ENCODE measurements around the gene CYP19A1.

CYP19A1 gene

DNA sequence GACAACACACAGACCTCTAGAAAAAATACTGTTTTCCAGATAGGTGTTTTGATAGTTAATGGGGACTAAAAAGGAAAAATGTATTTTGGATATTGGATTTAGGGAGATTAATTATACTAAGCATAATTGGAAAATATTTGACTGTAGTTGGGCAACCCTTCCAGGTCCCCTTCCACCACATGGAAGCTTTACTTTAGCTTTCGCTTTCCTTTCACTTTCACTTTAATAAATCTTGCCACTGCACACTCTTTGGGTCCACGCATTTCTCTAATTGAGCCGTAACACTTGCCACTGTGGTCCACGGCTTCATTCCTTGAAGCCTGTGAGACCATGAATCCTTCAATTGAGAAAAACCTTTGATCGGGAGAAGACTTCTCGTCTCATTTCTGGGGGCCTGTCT is 18.6 kb upstream of the CYP19A1 start:
- no peak for DNase-seq

DNA sequence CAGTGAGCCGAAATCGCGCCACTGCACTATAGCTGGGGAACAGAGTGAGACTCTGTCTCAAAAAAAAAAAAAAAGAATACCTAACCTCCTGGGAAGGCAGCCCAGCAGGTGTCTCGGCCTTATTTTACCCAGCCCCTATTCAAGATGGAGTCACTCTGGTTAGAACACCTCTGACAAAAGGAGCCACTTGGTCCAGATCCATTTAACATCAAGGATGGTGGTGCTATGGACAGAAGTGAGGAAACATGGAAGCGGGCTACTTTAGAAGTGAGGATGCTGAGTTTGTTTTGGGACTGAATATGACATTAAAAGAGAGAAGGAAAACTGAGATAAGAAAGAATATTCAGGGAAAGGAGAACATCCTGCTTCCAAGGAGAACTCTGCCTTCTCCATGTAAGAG is 17.8 kb upstream of the CYP19A1 start:
- no peak for DNase-seq

DNA sequence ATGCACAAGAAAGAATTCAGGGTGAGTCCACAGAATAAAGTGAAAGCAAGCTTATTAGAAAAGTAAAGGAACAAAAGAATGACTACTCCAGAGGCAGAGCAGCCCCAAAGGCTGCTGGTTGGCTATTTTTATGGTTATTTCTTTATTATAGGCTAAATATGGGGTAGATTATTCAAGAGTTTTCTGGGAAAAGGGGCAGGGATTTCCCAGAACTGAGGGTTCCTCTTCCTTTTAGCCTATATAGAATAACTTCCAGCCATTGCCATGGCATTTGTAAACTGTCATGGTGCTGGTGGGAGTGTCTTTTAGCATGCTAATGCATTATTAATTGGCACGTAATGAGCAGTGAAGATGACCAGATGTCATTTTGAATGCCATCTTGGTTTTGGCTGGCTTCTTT is 16.7 kb upstream of the CYP19A1 start:
- DNase-seq: no peak

DNA sequence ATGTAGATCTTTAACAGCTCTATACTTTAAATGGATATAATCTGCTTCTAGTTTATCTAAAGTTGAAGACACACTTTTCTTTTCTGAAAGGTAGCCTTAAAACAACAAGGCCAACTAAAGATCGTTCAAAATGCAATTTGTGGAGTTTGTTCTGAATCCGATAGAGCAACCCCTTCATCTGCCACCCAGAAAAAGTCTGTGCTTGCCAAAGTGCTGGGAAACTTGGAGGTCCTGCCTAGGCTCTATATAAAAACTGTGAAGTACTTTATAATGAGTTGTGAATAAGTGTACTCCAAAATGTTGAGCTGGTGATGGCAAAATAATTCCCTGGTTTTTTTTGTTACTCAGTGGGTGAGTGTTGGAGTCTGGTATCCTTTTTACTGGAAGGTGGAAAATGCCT is 15.6 kb upstream of the CYP19A1 start:
- DNase-seq: no peak

- no peak for DNase-seq
Observed at GRCh38 chr15:51350723-51351122, 12.3 kb upstream of the CYP19A1 start.

GRCh38 chr15:51349156-51349844 is 10.9 kb upstream of the CYP19A1 start:
- DNase-seq: no peak

GRCh38 chr15:51348688-51349087 is 10.3 kb upstream of the CYP19A1 start:
- no peak for DNase-seq

DNA sequence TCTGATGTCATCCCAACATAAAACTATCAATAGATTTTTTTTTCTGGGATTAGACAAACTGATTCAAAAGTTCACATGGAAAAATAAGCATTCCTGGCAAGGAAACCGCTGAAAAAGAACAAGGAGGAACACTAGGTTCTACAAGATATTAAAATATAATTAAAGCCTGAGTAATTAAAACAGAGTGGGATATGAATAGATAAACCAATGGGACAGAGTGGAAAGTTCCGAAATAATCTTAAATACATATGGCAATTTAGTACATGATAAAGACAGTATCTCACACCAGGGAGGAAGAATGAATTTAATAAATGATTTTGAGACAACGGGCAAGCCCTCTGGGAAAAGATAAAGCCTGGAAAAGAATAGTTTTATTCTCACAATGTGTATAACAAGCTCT is 7.7 kb upstream of the CYP19A1 start:
- DNase-seq: no peak

DNA sequence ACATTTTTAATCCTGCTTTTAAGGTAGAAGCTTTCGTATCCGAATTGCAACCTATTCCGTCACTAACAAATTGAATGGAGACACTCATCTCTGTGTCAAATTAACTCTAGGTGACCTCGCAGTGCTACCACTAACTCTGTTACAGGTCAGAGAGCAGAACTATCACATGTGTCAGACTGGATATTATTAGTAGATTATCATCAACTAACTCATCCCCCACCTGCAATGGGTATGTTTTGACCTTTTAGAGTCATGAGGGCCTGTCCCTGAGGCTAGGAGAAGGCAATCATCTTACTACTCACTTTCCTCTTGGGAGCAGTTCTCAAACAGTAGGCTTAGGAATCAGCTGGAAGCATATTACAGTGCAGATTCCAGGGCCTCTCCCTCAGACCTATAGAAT is 5.1 kb upstream of the CYP19A1 start:
- no peak for DNase-seq

GRCh38 chr15:51342227-51342999 is 4.0 kb upstream of the CYP19A1 start:
- no peak for DNase-seq

GRCh38 chr15:51341366-51342226 is 3.2 kb upstream of the CYP19A1 start, which contains the start of gene GLDN:
Gene GLDN (plus strand): TSS chr15:51341655. CDS start chr15:51341685, 30 bp downstream.
- DNase-seq: peak; percentile 22

DNA sequence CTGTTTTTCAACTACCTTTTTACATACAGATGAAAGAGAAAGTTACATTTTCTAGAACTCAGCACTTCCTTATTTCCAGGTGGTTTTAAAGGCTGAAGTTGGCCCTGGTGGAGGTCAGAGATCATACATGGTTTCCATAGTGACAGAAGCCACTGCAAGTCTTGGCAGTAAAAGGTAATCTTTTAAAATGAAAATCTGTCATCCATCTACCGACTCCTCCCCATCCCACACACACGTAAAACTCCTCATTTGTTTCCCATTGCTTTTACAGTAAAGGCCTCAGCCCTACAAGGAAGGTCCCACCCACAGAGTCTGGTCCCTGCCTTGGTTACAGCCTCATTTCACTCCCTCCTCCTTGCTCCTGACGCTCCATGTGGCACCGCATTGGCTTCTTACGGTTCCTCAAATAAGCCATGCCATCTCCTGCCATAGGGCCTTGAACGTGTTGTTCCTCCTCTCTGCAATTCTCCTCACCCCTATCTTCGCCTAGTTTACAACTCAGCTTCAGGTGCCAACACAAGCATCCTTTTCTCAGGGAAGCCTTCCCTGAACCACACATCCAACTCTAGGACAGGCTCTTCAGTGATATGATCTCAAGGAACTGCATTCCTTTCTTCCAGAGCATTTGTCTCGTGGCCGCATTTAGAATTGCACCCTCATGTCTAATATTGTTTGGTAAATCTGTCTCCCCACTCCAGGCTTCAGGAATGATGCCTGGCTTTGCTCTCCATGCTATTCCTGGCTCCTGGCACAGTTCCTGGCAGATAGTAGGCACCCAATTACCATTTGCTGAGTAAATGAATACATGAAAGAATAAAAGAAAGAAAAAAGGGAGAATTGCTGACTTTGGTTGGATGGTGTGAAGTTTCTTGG is 2.6 kb downstream of the CYP19A1 start:
- DNase-seq: no peak

- no peak for DNase-seq
Observed at GRCh38 chr15:51335087-51335486, 3.3 kb downstream of the CYP19A1 start.

- DNase-seq: no peak
Observed at GRCh38 chr15:51334011-51334451, 4.4 kb downstream of the CYP19A1 start.

DNA sequence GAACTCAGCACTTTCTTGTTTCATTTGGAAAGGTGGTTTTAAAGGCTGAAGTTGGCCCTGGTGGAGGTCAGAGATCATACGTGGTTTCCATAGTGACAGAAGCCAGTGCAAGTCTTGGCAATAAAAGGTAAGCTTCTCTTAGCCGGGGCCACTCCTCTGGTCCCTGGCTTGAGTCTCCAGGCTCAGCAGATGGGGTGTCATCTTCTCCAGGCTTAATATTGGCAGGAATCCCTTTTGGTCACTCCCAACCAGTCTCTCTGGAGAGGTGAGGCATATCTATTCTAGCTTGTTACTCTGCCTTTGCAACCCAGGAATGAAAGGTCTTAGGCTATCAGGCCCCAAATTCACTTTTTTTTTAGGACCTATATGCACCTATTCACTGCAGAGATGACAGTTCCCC is 4.8 kb downstream of the CYP19A1 start:
- no peak for DNase-seq

- no peak for DNase-seq
Observed at GRCh38 chr15:51332206-51333147, 5.9 kb downstream of the CYP19A1 start.

DNA sequence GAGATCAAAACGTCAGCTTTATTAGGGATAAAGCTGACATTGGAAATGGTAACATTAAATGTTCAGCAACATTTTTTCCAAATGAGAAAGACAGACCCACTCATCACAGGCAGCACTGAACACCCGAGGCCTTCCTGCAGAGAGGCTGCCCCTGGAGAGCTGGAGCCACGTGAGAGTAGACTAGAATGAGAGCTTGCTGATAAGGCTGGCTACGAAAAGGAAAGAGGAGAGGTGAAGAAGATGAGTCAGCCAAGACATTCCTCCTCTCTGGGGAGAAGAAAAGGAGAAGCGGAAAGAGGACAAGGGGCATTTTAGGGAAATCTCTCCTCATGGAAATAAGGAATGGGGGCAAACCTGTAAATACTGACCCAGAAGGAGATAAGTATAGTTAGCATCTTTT is 7.3 kb downstream of the CYP19A1 start:
- no peak for DNase-seq

DNA sequence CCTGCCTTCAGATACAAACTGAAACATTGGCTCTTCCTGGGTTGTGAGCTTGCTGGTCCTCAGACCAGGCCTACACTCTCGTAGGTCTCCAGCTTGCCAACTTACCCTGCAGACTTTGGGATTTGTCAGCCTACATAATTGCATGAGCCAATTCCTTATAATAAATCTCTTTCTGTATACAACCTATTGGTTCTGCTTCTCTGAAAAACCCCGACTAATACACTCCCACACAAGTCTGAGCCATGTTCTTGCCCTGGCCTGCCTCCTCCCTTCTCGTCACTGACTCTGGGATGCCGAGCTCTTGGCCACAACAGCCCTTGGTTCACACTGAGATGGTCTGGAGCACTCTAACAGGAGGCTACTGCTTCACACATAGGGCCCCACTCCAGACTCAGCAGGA is 9.5 kb downstream of the CYP19A1 start:
- no peak for DNase-seq

- no peak for DNase-seq
Observed at GRCh38 chr15:51327081-51327480, 11.3 kb downstream of the CYP19A1 start.

DNA sequence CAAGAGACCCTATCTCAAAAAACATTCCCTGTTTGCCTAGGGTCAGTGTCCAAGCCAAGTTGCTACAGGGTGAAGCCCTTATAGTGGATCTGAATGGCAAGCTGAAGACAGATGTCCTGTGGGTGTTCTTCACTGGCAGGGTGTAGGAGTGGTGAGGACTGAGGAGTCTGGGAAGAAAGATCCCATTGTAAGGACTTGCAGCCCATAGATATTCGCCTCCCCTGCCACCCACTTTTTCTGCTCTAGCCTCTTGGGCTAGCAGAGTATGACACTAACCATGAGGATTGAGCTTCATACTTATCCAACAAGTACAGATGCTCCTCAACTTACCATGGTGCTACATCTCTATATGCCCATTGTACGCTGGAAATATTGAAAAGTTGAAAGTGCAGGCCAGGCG is 13.2 kb downstream of the CYP19A1 start:
- DNase-seq: no peak

DNA sequence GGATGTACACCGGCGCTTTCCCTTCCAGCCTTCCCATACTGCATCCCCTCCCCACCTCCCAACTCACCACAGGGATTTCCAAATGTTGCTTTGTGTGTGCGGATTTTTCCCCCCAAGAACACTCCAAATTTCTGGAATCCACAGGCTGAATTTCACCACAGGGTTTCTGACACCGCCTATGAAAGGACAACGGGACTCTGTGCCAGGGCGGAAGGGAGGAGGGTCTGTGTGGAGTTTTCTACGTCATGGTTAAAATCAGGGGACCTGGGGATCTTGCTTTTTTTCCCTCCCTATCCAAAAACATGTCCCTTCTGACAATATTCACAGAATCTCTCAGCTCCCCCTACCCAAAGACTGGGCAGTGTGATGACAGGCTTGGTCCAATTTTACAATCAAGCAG is 14.6 kb downstream of the CYP19A1 start:
- no peak for DNase-seq

All from SHP77 treated with DMSO at 0.1 percent for 48 hours (cell line).